UCSD-AML1 (cell line): ENCODE data around the gene C15orf61.

Experiments used
- DNase-seq: peaks from one replicate; lab custom pipeline; 2025; ENCODE audit not compliant: unreplicated experiment; lab: John Stamatoyannopoulos, UW

The C15orf61 gene

GRCh38 chr15:67521029-67521782 lies at the start of gene C15orf61:
TSS of gene C15orf61 (plus strand) at chr15:67521131. CDS start at chr15:67521249, 118 bp downstream.
- DNase-seq, result peak; percentile 90

- DNase-seq, result no peak
Measured at GRCh38 chr15:67472957-67473356, 48.0 kb upstream of the C15orf61 start.

GRCh38 chr15:67474405-67475110 lies 46.4 kb upstream of the C15orf61 start:
- no peak for DNase-seq

- DNase-seq, result no peak
Measured at GRCh38 chr15:67479781-67480505, 41.0 kb upstream of the C15orf61 start.

- no peak for DNase-seq
Measured at GRCh38 chr15:67480741-67481140, 40.2 kb upstream of the C15orf61 start.

- DNase-seq, result no peak
Measured at GRCh38 chr15:67481680-67482079, 39.3 kb upstream of the C15orf61 start.

- DNase-seq, result no peak
Measured at GRCh38 chr15:67495585-67495984, 25.3 kb upstream of the C15orf61 start.

GRCh38 chr15:67501177-67501835 lies 19.6 kb upstream of the C15orf61 start:
- DNase-seq, result no peak

GRCh38 chr15:67501836-67502461 lies 19.0 kb upstream of the C15orf61 start:
- DNase-seq, result no peak

- DNase-seq, result no peak
Measured at GRCh38 chr15:67504056-67504455, 16.9 kb upstream of the C15orf61 start.

- no peak for DNase-seq
Measured at GRCh38 chr15:67504796-67505195, 16.1 kb upstream of the C15orf61 start.

- DNase-seq, result no peak
Measured at GRCh38 chr15:67505675-67506572, 15.0 kb upstream of the C15orf61 start.

- DNase-seq, result no peak
Measured at GRCh38 chr15:67506775-67507747, 13.9 kb upstream of the C15orf61 start.

- no peak for DNase-seq
Measured at GRCh38 chr15:67508407-67508806, 12.5 kb upstream of the C15orf61 start.

- no peak for DNase-seq
Measured at GRCh38 chr15:67509918-67510317, 11.0 kb upstream of the C15orf61 start.

- no peak for DNase-seq
Measured at GRCh38 chr15:67510597-67511190, 10.2 kb upstream of the C15orf61 start.

- no peak for DNase-seq
Measured at GRCh38 chr15:67511606-67512005, 9.3 kb upstream of the C15orf61 start.

- DNase-seq, result no peak
Measured at GRCh38 chr15:67512140-67512539, 8.8 kb upstream of the C15orf61 start.
